A549 treated with Hydrocortisone at 1 μM for 4 hours (cell line): ENCODE data around the gene NAA20. TPM values are rescaled to one million over a fixed set of nuclear protein-coding genes. Genes with fewer than 3 reads are reported as not detected.

Source experiments
- total RNA-seq: library from RNA; stranded (reverse); fragments of 200-300 nt; extraction: Qiagen RNA extraction; gene quantifications from 5 replicates; pipeline ENCODE4 v1.2.3, GENCODE V29; 2022

Gene NAA20
- total RNA-seq = 127 to 151 TPM (median 137 TPM) in 5 replicates

DNA sequence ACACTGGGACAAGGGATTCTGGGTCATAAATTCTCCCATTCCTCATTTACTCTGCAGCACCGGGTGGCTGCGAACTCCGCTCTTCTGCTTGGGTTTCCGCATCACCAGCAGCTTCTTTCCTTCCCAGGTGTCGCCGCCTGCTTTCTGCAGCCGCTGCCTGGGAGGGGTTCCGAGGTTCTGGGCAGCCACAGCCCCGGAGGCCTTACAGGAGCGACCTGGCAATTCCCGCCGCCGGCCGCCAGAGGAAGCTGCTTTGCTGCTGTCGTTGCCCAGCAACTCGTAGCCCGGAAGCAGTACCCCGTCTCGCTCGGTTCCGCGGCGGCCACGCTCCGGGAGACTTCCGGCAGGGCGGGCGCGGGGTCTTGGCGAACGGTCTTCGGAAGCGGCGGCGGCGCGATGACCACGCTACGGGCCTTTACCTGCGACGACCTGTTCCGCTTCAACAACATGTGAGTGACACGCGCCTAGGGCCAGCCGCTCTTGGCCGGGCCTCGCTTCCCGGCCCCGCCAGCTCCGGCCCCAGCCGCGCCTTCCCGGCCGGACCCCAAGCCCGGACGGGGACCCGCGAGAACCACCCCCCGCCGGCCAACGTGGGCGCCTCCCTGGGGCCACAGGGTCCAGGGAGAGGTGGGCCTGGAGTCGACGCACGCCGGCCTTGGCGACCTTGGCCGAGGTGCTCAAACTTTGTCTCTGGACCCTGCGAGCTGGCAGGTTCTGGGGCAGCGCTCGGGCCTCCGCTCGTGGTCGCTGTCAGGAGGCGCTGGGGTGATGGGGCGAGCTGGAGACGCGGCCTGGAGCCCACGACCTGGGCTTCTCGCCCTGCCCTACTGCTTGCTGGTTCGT, at the start of gene NAA20:
Gene NAA20 (plus strand): TSS at position 362 of the 843 bp plus-strand sequence. CDS start 35 bp downstream, at position 397.

DNA sequence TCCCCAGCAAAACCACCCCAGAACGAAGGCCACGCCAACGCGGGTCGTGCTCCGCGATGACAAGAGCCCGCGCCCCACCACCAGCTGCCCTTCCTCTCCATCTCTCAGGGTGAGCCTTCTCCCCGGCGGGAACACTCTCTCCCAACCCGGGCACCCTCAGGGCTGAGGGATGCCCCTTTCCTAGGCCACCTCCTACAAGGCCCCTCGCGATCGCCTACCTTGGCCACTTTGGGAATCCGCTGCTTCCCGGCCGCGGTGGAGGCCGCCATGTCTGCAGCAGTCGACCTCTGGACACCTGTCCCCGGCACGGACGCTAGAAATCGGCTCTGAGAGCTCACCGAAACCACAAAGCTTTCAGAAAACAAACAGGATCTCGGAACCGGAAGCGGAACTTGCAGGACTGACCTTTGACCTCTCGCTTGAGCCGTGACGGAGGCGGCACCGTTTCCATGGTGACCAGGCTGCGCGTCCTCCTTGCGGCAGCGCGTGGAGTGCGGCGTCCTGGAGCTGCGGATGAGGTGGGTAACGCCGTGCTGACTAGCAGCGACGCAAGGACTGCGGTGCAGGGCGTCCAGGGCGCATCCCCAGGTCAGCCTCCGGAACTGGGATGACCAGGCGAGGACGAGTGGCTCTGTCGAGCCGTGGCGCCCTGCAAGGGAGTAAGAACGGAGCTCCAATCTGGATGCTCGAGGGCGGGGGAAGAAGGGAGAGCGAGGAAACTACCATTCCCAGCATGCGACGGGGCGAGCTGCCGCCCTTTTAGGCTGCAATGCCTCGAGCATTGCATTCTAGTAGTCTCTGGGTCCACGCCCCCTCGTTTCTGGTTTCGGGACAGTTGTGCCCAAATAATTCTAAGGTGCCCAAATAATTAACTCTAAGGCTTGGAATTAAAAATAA, 35.2 kb downstream of the NAA20 start, which contains the start of the genes CFAP61 and CRNKL1:
Gene CFAP61 (plus strand): TSS at position 459 of the 897 bp plus-strand sequence. CDS start 4,122 bp downstream, outside the sequence.
Gene CRNKL1 (minus strand): TSS at position 393 of the 897 bp plus-strand sequence. CDS start 124 bp downstream, at position 269.

Other genes starting within 250 kb of the NAA20 start
- gene CRNKL1, start 35.1 kb downstream of the NAA20 start, total RNA-seq = 19.8 to 25.0 TPM (median 21.1 TPM) in 5 replicates
- 0.20 to 0.80 TPM (median 0.47 TPM) in 5 replicates for gene CFAP61, start 35.2 kb downstream of the NAA20 start, total RNA-seq